Measurements from ENCODE around the gene CXADR.
"Not testable (repeated sequence)": the region's sequence is repeated elsewhere in the genome, so short reads cannot be mapped to it uniquely, and the experiment has no call there.

Gene CXADR

DNA sequence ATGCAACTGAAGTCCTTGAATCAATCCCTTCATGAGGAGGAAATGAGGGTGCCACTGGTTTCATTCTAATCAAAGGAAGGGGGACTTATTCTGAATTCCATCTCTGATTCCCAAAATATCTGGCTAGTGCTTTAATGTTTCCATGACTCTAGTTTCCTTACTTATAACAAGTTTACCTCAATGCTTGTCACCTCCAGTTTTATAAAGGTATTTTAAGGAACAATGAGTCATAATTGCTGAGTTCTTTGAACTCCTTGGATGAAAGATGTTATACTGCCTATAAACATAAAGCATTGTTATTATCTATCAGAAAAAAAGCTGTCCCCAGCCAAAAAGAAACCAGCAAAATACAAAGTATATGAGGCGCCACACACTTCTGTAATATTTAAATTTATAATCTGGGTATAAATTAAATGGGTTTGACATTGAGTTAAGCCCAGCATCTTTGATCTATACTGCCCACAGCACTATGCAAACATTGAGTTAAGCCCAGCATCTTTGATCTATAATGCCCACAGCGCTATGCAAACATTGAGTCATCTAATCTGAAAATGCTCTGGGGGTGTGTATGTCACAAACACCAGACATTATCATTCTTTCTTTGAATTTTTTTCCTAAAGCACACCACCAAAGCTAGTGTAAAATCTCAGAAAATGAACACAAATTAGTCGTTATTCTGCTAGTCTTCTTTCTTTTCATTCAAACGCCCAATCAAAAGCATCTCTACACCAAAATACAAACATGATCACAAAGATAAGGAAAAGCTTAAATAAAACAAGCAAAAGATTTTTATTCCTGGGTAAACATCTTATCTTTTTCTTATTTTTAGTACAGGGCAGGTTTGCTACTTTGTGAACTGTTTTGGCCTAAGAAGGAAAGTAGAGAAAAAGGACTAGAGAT, 11.5 kb upstream of the CXADR start:
- DNase-seq (ENCODE audit: low read depth in 2 of 2): no peak

DNA sequence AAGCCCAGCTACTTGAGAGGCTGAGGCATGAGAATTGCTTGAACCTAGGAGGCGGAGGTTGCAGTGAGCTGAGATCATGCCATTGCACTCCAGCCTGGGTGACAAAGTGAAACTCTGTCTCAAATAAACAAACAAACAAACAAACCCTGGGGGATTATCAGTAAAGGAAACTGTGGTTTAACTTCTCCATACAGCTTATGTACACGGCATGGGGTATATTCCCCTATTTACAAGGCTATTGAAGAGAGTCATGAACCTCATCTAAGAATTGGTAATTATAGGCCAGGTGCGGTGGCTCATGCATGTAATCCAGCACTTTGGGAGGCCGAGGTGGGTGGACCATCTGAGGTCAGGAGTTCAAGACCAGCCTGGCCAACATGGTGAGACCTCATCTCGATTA, 9.9 kb upstream of the CXADR start:
- not testable (repeated sequence) for DNase-seq (ENCODE audit: low read depth in 2 of 2)

DNA sequence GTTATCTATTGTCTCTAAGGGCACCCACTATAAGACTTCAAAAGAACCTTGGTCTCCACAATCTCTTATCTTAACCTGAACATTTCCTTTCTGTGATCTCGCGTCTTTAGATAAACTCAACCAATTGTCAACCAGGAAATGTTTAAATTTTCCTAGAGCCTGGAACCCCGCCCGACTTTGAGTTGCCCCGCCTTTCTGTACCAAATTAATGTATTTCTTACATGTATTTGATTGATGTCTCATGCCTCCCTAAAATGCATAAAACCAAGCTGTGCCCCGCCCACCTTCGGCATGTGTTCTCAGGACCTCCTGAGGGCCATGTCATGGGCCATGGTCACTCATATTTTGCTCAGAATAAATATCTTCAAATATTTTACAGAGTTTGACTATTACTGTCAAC, 5.9 kb upstream of the CXADR start:
- no peak for DNase-seq (ENCODE audit: low read depth in 2 of 2)

DNA sequence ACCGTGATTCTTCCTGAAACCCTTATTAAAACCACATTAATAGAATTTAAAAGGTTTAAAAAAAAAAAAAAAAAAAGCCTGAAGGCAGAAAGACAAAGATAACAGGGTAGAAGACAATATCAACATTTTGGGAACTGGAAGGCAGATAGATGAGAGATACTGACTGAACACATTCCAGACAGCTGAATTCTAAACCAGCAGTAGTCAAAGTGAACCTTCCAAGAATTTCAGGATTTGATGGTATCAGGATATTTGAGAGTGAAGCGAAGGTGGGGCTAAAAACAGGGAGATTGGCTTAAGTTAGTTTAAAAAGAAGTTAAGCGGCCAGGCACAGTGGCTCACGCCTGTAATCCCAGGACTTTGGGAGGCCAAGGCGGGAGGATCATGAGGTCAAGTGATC, 5.3 kb upstream of the CXADR start:
- no peak for DNase-seq (ENCODE audit: low read depth in 2 of 2)

DNA sequence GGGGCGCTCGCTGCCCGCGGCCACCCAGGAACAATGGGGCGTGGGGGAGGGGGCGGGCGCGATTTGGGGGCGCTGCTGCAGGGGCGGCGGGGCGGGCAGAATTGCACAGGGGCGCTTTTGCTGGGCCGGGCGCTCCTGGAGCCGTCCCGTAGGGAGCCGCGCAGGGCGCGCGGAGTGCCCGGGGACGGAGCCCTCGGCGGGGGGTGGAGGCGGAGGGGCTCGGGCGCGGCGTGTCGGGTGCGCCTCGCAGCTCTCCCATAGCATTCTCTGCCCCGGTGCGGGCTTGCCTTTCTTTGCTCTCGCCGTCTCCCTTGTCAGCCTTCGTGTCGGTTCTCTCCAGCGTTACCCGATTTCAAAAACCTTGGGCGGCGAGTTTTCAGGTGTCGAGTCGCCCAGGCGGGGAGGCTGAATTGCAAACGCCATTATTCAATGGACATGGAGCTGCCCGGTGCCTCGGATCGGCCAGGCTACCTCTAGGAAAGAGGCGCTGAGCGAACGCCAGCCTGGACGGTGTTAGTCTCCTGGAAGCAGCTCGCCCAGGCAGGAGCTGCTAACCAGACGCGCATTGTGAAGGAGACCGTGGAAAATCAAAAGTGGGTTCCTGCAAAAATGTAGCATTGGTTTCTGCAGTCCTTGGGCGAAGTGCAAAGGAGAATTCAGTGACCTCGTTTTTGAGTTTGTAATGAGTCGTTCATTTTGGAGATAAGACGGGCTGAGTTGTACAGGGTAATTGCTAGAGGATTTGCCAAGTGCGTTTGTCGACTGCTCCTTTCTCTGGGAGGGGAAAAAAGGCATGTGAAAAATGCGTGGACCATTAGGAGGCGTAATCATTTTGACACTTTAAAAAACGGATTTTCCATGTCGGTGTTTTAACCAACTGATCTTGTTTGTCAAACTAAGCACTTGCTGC, 626 bp downstream of the CXADR start:
- no peak for DNase-seq (ENCODE audit: low read depth in 2 of 2)

DNA sequence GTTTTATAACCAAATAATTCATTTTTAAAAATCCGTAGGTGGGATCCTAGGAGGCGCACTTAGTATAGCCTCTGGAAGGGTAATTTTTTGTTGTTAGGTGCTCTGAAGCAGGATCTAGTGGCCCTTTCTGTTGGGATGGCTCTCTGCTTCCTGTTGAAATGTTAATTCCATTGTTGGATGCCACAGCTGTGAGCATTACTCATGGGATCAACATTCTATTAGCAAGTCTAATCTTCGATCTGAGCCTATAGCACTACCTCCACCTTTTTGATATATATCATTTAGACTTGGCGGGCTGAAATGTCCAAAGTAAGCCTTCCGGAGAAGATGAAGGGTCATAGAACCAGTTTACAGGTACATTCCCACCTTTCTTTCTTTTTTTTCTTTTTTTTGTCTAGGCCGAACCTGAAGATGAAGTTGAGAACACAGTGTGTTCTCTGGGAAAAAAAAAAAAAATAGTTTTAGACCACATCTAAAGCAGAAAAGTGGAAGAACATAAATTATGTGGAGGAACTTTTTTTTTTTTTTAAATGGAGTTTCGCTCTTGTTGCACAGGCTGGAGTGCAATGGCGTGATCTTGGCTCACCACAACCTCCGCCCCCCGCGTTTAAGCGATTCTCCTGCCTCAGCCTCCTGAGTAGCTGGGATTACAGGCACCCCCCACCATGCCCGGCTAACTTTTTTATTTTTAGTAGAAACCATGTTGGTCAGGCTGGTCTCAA, 1.4 kb downstream of the CXADR start:
- DNase-seq (ENCODE audit: low read depth in 2 of 2): no peak

DNA sequence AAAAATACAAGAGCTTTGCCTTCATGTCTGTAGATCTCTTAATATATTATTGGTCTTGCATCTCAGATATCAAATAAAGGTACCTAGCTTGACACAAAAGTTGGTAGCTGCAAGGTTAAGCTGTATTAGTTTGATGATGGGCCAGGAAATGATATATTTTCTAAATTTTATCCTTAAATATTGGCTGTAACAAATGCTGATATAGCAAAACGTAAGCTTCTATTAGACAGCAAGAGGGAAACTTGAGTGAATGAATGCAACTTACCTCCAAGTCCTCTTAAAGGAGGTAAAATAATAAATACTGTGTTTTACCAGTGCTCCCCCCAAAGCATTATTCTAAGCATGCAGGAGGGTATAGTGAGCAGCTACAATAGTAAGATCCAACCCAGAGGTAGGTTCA, 4.2 kb downstream of the CXADR start:
- not testable (repeated sequence) for DNase-seq (ENCODE audit: low read depth in 2 of 2)

DNA sequence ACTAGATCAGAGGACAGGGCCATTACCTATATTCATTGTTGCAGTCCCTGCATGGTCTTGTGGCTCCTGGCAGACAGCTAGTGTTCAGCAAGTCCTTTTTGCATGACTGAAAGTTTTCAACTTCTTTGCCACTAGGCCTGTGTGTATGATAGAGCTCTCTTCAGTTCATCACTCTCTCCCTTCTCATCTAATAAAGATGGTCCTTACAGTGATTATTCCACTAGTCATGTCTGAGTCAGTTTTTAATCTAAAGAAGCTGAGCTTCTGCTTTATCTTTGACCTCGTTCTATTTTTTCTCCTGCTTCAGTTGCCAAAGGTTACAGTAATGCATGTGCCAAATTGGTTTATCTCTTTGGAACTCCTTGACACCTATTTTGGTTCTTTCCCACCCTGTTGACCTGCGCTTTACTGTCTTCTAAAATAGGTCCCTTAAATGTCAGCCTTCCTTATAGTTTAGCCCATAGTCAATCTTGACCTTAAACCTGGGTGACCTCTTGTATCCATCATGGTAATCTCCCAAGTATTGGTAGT, 6.4 kb downstream of the CXADR start:
- no peak for DNase-seq (ENCODE audit: low read depth in 2 of 2)

DNA sequence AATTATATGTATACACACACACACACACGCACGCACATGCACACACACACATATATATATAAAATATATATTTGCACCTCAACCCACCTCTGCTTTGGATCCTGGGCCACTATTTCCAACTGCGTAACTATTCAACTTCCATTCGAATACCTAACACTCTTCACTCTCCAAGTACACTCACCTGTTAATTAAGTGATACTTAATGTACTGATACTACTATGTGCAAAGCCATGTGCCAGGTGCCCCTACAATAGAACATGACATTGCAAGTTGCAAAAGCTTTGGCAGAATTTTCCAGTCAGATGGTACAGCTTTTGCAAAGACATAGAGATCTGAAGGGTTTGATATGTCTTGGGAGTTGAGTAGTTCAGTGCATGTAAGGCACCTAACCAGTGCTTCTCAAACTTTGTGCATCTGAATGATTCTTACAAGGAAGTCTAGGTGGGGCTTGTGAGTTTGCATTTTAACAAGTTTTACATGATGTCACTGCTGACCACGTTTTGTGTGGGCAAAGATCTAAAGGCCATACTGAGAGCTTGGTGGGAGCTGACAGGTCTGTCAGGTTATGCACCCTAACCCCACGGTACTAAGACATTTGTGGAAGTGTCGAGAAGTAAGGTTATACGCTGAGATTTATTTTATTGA, 7.2 kb downstream of the CXADR start:
- DNase-seq (ENCODE audit: low read depth in 2 of 2): no peak

DNA sequence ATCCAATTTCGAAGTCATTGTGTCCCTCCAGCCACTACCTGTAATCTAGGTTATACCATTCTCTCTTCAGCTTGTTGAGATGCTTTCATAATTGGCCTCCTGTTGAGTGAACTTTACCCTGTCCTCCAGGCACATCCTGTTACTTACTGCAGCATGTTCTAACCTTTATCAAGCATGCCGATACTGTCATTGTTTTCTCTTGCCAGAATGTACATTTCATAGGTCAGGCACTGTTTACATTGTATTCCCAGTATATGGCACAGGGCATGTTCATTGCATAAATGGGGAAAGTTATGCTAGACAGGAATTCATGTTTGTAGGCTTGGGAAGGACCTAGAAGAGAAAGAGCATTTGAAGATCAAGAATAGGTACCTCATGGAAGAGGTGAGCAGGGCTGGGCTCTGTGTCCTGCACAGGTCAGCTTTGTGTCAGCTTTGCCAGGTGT, 10.2 kb downstream of the CXADR start:
- DNase-seq (ENCODE audit: low read depth in 2 of 2): no peak

DNA sequence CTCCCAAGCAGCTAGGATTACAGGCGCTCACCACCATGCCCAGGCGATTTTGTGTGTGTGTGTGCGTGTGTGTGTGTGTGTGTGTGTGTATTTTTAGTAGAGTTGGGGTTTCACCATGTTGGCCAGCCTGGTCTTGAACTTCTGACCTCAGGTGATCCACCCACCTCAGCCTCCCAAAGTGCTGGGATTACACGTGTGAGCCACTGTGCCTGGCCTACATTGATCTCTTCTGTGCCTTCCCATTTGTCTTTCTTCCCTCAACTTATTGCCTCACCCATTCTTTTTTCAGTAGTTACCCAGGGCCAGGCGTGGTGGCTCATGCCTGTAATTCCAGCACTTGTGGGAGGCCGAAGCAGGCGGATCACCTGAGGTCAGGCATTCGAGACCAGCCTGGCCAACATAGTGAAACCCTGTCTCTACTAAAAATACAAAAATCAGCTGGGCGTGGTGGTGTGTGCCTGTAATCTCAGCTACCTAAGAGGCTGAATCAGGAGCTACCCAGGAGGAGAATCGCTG, 11.2 kb downstream of the CXADR start:
- not testable (repeated sequence) for DNase-seq (ENCODE audit: low read depth in 2 of 2)

DNA sequence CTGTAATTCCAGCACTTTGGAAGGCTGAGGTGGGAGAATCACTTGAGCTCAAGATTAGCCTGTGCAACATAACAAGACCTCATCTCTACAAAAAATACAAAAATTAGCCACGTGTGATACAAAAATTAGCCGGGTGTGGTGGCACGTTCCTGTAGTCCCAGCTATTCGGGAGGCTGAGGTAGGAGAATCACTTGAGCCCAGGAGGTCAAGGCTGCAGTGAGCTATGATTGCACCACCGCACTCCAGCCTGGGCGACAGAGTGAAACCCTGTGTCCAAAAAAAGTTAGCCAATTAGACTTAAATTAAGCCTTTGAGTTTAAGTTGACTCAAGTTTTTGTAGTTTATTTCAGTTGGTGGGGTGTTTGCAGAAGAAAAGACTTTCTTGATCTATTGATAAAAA, 11.8 kb downstream of the CXADR start:
- no peak for DNase-seq (ENCODE audit: low read depth in 2 of 2)

DNA sequence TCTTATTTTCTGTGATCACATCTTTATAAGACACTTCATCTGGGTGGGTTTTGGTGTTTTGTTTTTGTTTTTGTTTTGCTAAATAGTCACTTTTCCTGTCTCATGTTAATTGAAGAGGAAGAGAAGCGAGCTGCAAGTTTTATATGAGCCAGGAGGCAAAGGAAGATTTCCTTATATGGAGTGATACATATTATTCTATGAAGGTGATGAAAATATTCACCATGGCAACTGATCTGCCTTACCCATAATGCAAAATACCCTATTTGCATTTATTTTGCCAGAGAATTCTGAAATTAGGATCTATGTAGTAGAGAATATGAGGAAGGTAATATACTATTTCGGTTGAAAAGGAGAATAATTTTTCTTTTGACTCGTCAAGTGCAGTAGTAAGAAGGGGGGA, 13.9 kb downstream of the CXADR start:
- no peak for DNase-seq (ENCODE audit: low read depth in 2 of 2)

DNA sequence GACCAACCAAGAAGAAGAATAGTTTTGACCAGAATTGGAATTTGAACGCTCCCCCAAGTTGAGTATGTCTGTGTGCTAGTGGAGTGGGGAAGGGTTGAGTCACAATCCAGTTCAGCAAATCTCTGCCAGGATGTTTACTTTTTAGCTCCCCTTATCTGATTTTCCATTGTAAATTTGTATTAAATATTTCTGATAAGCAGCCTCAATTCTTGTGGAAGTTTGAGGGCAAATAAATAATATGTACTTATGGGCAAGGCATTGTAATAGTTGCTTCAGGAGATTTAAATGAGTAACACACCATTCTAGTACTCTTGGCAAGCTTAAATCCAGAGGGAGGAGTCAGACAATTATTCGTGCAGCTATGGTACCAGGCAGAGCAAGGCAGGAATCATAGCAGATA, 14.4 kb downstream of the CXADR start:
- no peak for DNase-seq (ENCODE audit: low read depth in 2 of 2)

DNA sequence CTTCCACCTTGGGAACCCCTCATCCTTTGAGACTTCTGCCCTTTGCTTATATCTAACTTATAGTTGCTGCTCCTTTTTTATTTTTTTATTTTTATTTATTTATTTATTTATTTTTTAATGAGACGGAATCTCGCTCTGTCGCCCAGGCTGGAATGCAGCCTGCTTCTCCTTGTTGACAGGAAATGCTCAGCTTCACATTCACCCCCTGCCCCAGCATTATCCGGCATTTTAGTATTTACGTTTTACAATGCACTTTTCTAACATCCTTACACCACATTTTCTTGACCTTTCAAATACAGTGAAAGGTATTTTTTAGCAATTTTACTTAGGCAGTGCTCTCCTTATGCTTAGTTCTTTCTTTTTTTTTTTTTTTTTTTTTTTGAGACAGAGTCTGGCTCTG, 14.9 kb downstream of the CXADR start:
- DNase-seq (ENCODE audit: low read depth in 2 of 2): no peak

DNA sequence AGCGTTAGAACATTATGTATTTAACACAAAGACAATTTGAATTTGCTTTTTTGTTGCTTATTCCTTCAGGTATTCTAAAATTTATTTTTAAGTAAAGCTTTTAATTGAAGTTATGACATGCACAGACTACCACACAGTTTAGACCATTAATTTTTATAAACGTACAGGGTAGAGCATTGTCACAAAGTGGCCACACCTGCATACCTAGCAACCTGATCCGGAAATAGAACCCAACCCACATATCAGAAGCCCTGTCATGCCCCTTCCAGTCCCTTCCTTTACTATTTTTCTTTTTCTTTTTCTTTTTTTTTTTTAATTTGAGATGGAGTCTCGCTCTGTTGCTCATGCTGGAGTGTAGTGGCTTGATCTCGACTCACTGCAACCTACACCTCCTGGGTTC, 16.8 kb downstream of the CXADR start:
- DNase-seq (ENCODE audit: low read depth in 2 of 2): no peak

DNA sequence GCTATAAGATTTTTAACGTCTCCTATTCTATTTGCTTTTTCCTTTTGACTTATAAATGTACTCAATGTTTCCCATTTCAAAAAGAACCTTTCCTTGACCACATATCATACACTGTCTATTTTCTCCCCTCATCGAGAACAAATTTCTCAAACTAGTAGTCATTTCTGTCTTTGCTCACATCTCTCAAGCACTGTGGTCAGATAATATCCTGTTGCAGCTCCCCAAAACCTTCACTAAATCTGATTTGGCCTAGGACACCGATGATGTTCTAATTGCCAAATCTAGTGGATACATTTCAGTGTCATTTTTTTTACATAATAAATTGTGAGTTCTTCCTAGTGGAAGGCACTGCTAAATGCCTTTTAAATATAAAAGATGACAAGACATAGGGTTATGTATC, 19.4 kb downstream of the CXADR start:
- DNase-seq (ENCODE audit: low read depth in 2 of 2): no peak

DNA sequence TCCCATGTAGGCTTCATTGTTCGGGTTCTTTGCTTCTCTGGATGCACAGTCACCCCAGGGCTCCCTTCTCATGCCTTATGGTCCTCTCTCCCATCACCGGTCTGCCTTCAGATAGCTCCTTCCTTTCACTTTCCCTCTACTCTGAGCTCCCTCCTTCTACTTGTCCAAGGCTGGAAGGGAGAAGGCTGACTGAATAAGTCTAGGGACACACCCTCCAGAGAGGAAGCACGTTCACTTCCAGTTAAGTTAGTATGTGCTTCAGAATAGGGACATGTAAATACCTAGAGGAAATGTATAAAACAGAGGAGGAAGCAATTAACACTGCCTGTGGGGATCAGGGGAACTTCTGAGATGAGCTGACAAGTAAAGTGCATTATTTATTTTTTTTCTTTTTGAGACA, 23.5 kb downstream of the CXADR start:
- DNase-seq (ENCODE audit: low read depth in 2 of 2): no peak

DNA sequence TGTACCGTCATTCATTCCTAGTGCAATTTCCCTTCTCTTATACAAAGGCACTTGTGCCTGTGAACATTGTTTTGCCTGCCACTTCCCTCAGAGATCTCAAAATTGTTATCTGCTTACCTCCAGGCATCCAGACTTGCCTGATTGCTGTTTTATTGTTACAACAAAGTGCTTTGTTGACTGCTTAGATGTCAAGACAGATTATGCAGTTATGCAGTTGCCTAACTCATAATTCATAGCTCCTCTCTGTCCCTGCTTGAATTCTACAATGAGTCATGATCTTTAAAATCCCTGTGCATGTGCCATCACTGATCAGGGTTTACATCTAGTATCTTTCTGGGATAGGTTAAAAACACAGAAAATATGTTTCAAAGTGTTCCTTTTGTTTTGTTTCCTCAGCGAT, 24.5 kb downstream of the CXADR start:
- no peak for DNase-seq (ENCODE audit: low read depth in 2 of 2)

DNA sequence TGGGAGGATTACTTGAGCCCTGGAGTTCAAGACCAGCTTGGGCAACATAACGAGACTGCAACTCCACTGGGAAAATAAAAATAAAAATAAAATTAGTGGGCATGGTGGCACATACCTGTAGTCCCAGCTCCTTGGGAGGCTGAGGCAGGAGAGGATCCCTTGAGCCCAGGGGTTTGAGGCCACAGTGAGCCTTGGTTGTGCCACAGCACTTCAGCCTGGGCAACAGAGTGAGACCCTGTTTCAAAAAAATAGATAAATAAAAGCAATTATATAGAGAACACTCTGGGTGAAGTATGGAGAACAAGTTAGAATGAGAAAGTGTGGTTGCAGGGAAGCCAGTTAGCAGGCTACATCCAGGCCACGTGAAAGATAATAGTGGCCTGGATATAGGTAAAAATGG, 25.7 kb downstream of the CXADR start:
- DNase-seq (ENCODE audit: low read depth in 2 of 2): no peak

DNA sequence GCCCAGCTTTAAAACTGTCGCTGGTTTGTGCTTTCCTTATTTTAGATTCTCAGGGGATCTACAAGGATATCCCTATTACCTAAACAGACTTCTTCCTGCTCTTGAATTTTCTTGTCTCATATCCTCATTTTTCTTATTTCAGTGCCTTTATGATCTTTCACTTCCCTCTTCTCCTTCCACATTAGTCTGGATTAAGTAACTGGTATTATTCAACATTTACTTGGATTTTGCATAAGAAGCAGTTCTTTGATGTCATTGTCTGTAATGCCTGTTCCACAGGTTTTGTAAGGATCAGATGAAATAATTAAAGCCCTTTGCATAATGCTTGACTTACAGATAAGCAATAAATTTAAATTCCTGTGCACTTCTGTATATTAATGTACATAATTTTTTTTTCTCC, 26.5 kb downstream of the CXADR start:
- DNase-seq (ENCODE audit: low read depth in 2 of 2): no peak

All from fibroblast of skin of left quadriceps (primary cell).